Hepatocyte (in vitro differentiated cells): Measurements from ENCODE around the gene ATG4D. TPM values are rescaled to one million over a fixed set of nuclear protein-coding genes. Genes with fewer than 3 reads are reported as not detected.
A peak's percentile ranks its signal among the peaks of the same experiment; 100 is the strongest.
"Not testable (repeated sequence)": the region's sequence is repeated elsewhere in the genome, so short reads cannot be mapped to it uniquely, and the experiment has no call there.

Source experiments
- DNase-seq: peaks from one replicate; pipeline ENCODE4 v3.0.0-alpha.2; 2016; ENCODE audit warnings: low spot score
- H2AFZ ChIP-seq: fragments of 200-600 bp; sonication (generic); 2 replicates; pipeline ENCODE4 v1.6.0; 2016; ENCODE audit warnings: antibody characterized with exemption, mild to moderate bottlenecking
- H3K27ac ChIP-seq: fragments of 200-600 bp; sonication (generic); 2 replicates; pipeline ENCODE4 v1.5.1; 2016; ENCODE audit warnings: mild to moderate bottlenecking
- H3K27me3 ChIP-seq: fragments of 200-600 bp; sonication (generic); 2 replicates; pipeline ENCODE4 v1.6.1; 2016
- H3K36me3 ChIP-seq: fragments of 200-600 bp; sonication (generic); replicated peaks from 2 replicates; pipeline ENCODE4 v1.5.1; 2016; ENCODE audit warnings: low read depth; ENCODE audit not compliant: insufficient read depth
- H3K4me1 ChIP-seq: fragments of 200-600 bp; sonication (generic); 2 replicates; pipeline ENCODE4 v1.5.1; 2016; ENCODE audit warnings: mild to moderate bottlenecking, moderate library complexity; ENCODE audit not compliant: insufficient read depth
- H3K4me2 ChIP-seq: fragments of 200-600 bp; sonication (generic); 2 replicates; pipeline ENCODE4 v1.6.0; 2016
- H3K4me3 ChIP-seq: fragments of 200-600 bp; sonication (generic); 2 replicates; pipeline ENCODE4 v1.5.1; 2016; ENCODE audit warnings: mild to moderate bottlenecking
- H3K79me2 ChIP-seq: fragments of 200-600 bp; sonication (generic); 2 replicates; pipeline ENCODE4 v1.6.0; 2017; ENCODE audit warnings: mild to moderate bottlenecking
- H3K9me2 ChIP-seq: fragments of 200-600 bp; sonication (generic); replicated peaks from 2 replicates; pipeline ENCODE4 v1.6.0; 2017; ENCODE audit warnings: mild to moderate bottlenecking; ENCODE audit not compliant: insufficient read depth
- H3K9me3 ChIP-seq: fragments of 200-600 bp; sonication (generic); 2 replicates; pipeline ENCODE4 v1.5.1; 2016; ENCODE audit warnings: low read depth, mild to moderate bottlenecking
- H4K20me1 ChIP-seq: fragments of 200-600 bp; sonication (generic); 2 replicates; pipeline ENCODE4 v1.6.0; 2016; ENCODE audit warnings: mild to moderate bottlenecking; ENCODE audit not compliant: insufficient read depth, poor library complexity, severe bottlenecking
- EZH2 ChIP-seq: fragments of 200-600 bp; sonication (generic); IDR thresholded peaks from 2 replicates; pipeline ENCODE4 v1.6.1; 2016; ENCODE audit warnings: antibody characterized with exemption, mild to moderate bottlenecking, borderline replicate concordance
- EZH2phosphoT487 ChIP-seq: fragments of 200-600 bp; sonication (generic); IDR thresholded peaks from one replicate; pipeline ENCODE4 v1.6.1; 2018; ENCODE audit warnings: antibody characterized with exemption, mild to moderate bottlenecking, low read depth, moderate library complexity; ENCODE audit not compliant: unreplicated experiment, severe bottlenecking
- WGBS: methylation state at CpG from one replicate; pipeline ENCODE4 v1.1.6; 2016; ENCODE audit warnings: low lambda C conversion rate; ENCODE audit errors: missing lambda C conversion rate; 5-methylcytosine and 5-hydroxymethylcytosine counted together
- polyA plus RNA-seq: library from polyadenylated mRNA; unstranded; fragments of >200 nt; fragmentation: Nextera tagmentation; extraction: Ambion mirVana; gene quantifications from 2 replicates; pipeline ENCODE4 v1.2.1, GENCODE V29; 2016
- total RNA-seq: library from RNA; depleted of rRNA; stranded (reverse); fragments of >200 nt; gene quantifications from 2 replicates; pipeline ENCODE4 v1.2.3, GENCODE V29; 2014
- TF ChIP-seq, protein P1 (sequence below): fragments of 200-600 bp; sonication (generic); IDR thresholded peaks from 2 replicates; pipeline ENCODE4 v1.5.1; 2016; ENCODE audit warnings: antibody characterized with exemption, mild to moderate bottlenecking; ENCODE audit not compliant: poor library complexity

The ATG4D gene
- total and polyA plus RNA-seq, 2 experiments from 2014 or later: 24.1 to 34.5 TPM

DNA sequence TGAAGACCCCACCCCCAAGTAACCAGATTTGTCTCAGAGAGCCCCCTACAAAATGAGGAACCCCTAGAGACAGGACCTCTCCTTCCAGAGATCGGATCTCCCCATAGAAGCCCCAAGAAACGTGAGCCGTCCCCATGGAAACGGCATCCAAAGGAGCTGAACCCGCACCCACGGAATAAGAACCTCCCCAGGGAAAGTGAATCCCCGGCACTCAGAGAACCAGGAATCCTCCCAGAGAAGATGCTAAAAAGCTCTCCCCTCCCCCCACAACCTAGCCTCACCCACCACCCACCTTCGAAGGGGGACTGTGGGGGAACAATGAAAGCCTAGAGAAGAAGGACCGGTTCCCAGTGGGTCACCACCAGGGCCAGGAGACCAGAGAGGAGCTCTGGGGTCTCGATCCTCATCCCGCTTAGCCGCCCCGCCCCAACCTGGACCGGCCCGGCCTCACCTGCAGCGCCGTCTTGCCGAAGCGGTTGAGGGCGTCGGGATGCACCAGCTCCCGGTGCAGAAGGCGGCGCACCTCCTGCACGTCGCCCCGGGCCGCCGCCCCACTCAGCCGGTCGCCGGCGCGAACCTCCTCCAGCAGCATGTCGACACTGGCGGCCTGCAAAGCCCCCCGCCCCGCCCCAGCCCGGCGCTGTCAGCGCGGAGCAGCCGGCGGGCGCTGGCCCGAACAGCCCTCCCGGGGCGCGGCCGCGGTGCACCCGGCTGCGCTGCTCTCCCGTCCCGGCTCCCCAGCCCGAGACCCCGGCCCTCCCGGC lies 24.5 kb downstream of the ATG4D start:
- peak; percentile 82 for DNase-seq
- peaks cover 16% of the 10 kb centered on the region for H3K4me1 ChIP-seq
- no peaks in the 10 kb centered on the region for H3K36me3 ChIP-seq
- H3K27ac ChIP-seq: peak overlapping the region; percentile 8
- H3K27me3 ChIP-seq: no peaks in the 10 kb centered on the region
- H3K9me2 ChIP-seq: no peaks in the 10 kb centered on the region
- no peaks in the 10 kb centered on the region for H3K9me3 ChIP-seq
- H2AFZ ChIP-seq: peak overlapping the region; percentile 28
- peaks cover 9% of the 10 kb centered on the region for H3K79me2 ChIP-seq
- 8% methylated on average over 22 of the region's 58 CpGs for WGBS
- H4K20me1 ChIP-seq: no peaks in the 10 kb centered on the region
- TF ChIP-seq EZH2phosphoT487 (no peak), EZH2 (no peak)
- TF ChIP-seq, protein P1, sequence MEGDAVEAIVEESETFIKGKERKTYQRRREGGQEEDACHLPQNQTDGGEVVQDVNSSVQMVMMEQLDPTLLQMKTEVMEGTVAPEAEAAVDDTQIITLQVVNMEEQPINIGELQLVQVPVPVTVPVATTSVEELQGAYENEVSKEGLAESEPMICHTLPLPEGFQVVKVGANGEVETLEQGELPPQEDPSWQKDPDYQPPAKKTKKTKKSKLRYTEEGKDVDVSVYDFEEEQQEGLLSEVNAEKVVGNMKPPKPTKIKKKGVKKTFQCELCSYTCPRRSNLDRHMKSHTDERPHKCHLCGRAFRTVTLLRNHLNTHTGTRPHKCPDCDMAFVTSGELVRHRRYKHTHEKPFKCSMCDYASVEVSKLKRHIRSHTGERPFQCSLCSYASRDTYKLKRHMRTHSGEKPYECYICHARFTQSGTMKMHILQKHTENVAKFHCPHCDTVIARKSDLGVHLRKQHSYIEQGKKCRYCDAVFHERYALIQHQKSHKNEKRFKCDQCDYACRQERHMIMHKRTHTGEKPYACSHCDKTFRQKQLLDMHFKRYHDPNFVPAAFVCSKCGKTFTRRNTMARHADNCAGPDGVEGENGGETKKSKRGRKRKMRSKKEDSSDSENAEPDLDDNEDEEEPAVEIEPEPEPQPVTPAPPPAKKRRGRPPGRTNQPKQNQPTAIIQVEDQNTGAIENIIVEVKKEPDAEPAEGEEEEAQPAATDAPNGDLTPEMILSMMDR: no peak
- peak overlapping the region; percentile 95 for H3K4me2 ChIP-seq
- peak overlapping the region; percentile 42 for H3K4me3 ChIP-seq

DNA sequence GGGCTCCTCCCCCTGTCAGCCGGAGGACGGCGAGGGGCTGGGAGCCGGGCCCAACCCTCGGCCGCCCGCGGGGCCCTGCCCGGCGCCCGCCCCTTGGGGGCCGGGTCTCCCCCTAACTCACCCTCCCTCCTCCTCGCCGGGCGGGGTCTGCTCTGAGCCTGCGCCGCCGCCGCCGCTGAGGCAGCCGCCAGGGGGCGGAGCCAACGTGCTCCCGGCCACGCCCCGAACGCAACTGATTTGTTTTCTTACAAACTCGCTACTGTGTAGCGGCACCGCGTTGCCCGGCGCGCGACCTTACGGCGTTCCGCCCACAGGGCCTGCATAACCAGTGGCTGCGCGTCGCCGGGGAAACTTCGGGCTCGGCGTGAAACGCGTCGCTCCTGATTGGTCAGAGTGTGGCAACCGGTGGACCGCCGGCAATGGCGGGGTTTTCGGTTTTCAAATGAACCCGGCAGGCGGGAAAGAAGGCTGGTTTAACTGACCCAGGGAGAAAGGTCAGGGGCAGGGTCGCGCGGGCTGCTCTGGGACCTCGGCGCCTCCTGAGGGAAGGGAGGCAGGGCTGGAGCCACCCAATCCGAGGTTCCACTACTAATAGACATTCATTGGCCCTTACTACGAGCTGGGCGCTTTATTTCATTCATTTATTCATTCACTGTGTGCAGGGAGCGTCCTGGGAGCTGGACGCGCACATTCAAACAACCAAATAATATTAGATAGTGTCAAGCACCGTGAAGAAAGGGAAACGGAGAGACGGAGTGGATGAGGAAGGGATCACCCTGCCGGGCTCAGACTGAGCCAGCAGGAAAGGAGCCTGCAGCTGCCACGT lies 25.3 kb downstream of the ATG4D start, which contains the start of gene CDKN2D:
CDKN2D (minus strand) TSS at position 154 of the 826 bp plus-strand sequence. CDS start 326 bp downstream, outside the sequence.
- Histone ChIP-seq H3K36me3 (no peaks in the 10 kb centered on the region), H3K9me3 (no peaks in the 10 kb centered on the region), H3K4me3 (peak within 1 kb of the TSS; percentile 42), H3K9me2 (no peaks in the 10 kb centered on the region), H3K4me2 (peak within 1 kb of the TSS; percentile 95), H4K20me1 (no peaks in the 10 kb centered on the region), H3K27ac (peak within 1 kb of the TSS; percentile 27), H3K27me3 (no peaks in the 10 kb centered on the region), H2AFZ (peak within 1 kb of the TSS; percentile 28), H3K79me2 (peaks cover 9% of the 10 kb centered on the region), H3K4me1 (peaks cover 16% of the 10 kb centered on the region)
- TF ChIP-seq, protein P1: no peak
- TF ChIP-seq EZH2phosphoT487 (no peak), EZH2 (no peak)
- 1% methylated on average over 54 of the region's 71 CpGs for WGBS
- DNase-seq: peak; percentile 100

DNA sequence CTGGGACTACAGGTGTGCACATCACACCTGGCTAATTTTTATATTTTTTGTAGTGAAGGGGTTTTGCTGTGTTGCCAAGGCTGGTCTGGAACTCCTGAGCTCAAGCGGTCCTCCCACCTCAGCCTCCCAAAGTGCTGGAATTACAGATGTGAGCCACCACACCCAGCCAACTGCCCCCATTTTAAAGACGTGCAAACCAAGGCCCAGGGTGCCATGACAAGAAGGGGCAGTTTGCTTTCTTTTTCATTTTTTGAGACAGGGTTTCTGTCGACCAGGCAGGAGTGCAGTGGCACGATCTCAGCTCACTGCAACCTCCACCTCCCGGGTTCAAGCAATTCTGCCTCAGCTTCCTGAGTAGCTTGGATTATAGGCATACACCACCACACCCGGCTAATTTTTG lies 30.1 kb downstream of the ATG4D start:
- not testable (repeated sequence) for H3K4me2 ChIP-seq, H3K9me3 ChIP-seq, H3K79me2 ChIP-seq, H3K27ac ChIP-seq, H3K4me1 ChIP-seq, H2AFZ ChIP-seq, H3K4me3 ChIP-seq, H3K36me3 ChIP-seq, DNase-seq, H4K20me1 ChIP-seq, H3K27me3 ChIP-seq, H3K9me2 ChIP-seq
- 97% methylated on average over 6 of the region's 6 CpGs for WGBS

DNA sequence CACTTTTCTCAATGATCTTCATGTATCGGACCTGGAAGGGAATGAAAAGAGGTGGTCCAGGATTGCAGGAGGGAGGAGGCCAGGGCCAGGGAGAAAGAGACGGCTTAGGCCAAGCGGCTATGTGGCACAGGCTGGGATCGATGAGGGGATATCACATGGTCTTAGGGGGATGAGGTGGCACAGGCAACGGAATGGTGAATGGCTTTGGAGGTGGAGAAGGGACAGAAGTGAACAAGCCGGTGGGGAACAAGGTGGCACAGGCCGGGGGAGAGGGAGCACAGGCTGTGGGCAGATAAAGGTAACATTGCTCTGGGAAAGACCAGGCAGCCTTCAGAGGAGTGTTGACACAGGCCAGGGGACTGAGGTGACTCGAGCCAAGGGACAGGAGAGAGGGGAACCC lies 30.8 kb downstream of the ATG4D start:
- Histone ChIP-seq H3K9me2 (no peaks in the 10 kb centered on the region), H2AFZ (no peak overlapping the region), H3K4me2 (no peak overlapping the region), H3K4me3 (no peak overlapping the region), H3K9me3 (no peaks in the 10 kb centered on the region), H4K20me1 (no peaks in the 10 kb centered on the region), H3K27ac (no peak overlapping the region), H3K79me2 (no peaks in the 10 kb centered on the region), H3K36me3 (no peaks in the 10 kb centered on the region), H3K4me1 (peaks cover 3% of the 10 kb centered on the region), H3K27me3 (no peaks in the 10 kb centered on the region)
- TF ChIP-seq EZH2phosphoT487 (no peak), EZH2 (no peak)
- DNase-seq: no peak
- 94% methylated on average over 8 of the region's 8 CpGs for WGBS
